Central memory CD8-positive, alpha-beta T cell (primary cell): ENCODE results near the gene CHIA.
"Not testable (repeated sequence)": the region's sequence is repeated elsewhere in the genome, so short reads cannot be mapped to it uniquely, and the experiment has no call there.

ENCODE experiments used
- ATAC-seq: fragments of 150-1000 bp; cut with Tn5 transposase; replicated peaks from 2 replicates; pipeline ENCODE4 v1.10.0; 2022; ENCODE audit warnings: mild to moderate bottlenecking, moderate FRiP score, moderate number of reproducible peaks; ENCODE audit not compliant: poor library complexity, severe bottlenecking; ENCODE audit errors: extremely low read depth
- DNase-seq, 2 donors: peaks; one replicate each; pipeline ENCODE4 v3.0.0; 2021; ENCODE audit warnings: low spot score in 2 of 2
- H3K27ac Mint-ChIP-seq: one replicate; pipeline ENCODE4 v1.8.0; 2022; ENCODE audit warnings: low read depth, mild to moderate bottlenecking, moderate library complexity, mixed read lengths
- H3K27me3 Mint-ChIP-seq: one replicate; pipeline ENCODE4 v1.8.0; 2022; ENCODE audit warnings: mixed read lengths
- H3K36me3 Mint-ChIP-seq: one replicate; pipeline ENCODE4 v1.8.0; 2022; ENCODE audit warnings: mild to moderate bottlenecking, moderate library complexity, mixed read lengths; ENCODE audit not compliant: insufficient read depth
- H3K4me1 Mint-ChIP-seq: one replicate; pipeline ENCODE4 v1.8.0; 2022; ENCODE audit warnings: mixed read lengths
- H3K4me3 Mint-ChIP-seq: one replicate; pipeline ENCODE4 v1.8.0; 2022; ENCODE audit warnings: mild to moderate bottlenecking, moderate library complexity, mixed read lengths
- H3K9me3 Mint-ChIP-seq: one replicate; pipeline ENCODE4 v1.8.0; 2022; ENCODE audit warnings: mixed read lengths

The CHIA gene

DNA sequence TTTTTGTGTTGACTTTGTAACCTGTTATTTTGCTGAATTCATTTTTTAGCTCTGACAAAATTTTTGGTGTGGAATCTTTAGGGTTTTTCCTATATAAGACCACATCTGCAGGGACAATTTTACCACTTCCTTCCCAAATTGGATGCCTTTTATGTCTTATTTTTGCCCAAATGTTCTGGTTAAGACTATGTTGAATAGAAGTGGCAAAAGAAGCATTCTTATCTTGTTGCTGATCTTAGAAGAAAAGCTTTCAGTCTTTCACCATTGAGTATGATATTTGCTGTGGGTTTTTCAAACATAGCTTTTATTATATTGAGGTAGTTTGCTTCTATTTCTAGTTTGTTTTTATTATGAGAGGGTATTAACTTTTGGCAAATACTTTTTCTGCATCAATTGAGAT lies 3.7 kb downstream of the CHIA start:
- ATAC-seq, result no peak
- H3K27ac Mint-ChIP-seq, result no peak overlapping the region
- H3K27me3 Mint-ChIP-seq, result no peaks in the 10 kb centered on the region
- H3K9me3 Mint-ChIP-seq, result peaks cover 8% of the 10 kb centered on the region
- no peak overlapping the region for H3K4me3 Mint-ChIP-seq
- DNase-seq, result no peak
- no peaks in the 10 kb centered on the region for H3K36me3 Mint-ChIP-seq
- peaks cover 6% of the 10 kb centered on the region for H3K4me1 Mint-ChIP-seq

GRCh38 chr1:111302374-111302773 lies 11.7 kb downstream of the CHIA start:
- H3K27ac Mint-ChIP-seq, result no peak overlapping the region
- H3K4me1 Mint-ChIP-seq, result no peaks in the 10 kb centered on the region
- ATAC-seq, result no peak
- no peaks in the 10 kb centered on the region for H3K36me3 Mint-ChIP-seq
- peaks cover 15% of the 10 kb centered on the region for H3K9me3 Mint-ChIP-seq
- no peaks in the 10 kb centered on the region for H3K27me3 Mint-ChIP-seq
- no peak overlapping the region for H3K4me3 Mint-ChIP-seq
- DNase-seq, result no peak

GRCh38 chr1:111309690-111310089 lies 19.0 kb downstream of the CHIA start:
- no peak for ATAC-seq
- Mint-ChIP-seq H3K4me3 (no peak overlapping the region), H3K27me3 (no peaks in the 10 kb centered on the region), H3K27ac (no peak overlapping the region), H3K4me1 (no peaks in the 10 kb centered on the region), H3K36me3 (no peaks in the 10 kb centered on the region), H3K9me3 (no peaks in the 10 kb centered on the region)
- no peak for DNase-seq

- H3K27ac Mint-ChIP-seq, result no peak overlapping the region
- no peaks in the 10 kb centered on the region for H3K9me3 Mint-ChIP-seq
- ATAC-seq (no peak), DNase-seq (no peak)
- H3K4me1 Mint-ChIP-seq, result peaks cover 11% of the 10 kb centered on the region
- no peak overlapping the region for H3K4me3 Mint-ChIP-seq
- no peaks in the 10 kb centered on the region for H3K36me3 Mint-ChIP-seq
- no peaks in the 10 kb centered on the region for H3K27me3 Mint-ChIP-seq
Measured at GRCh38 chr1:111318523-111318922, 27.9 kb downstream of the CHIA start.

- Mint-ChIP-seq H3K36me3 (no peaks in the 10 kb centered on the region), H3K27me3 (no peaks in the 10 kb centered on the region), H3K4me3 (no peak overlapping the region), H3K4me1 (peaks cover 11% of the 10 kb centered on the region), H3K9me3 (no peaks in the 10 kb centered on the region), H3K27ac (no peak overlapping the region)
- ATAC-seq, result no peak
- no peak for DNase-seq
Measured at GRCh38 chr1:111320066-111320879, 29.6 kb downstream of the CHIA start.

DNA sequence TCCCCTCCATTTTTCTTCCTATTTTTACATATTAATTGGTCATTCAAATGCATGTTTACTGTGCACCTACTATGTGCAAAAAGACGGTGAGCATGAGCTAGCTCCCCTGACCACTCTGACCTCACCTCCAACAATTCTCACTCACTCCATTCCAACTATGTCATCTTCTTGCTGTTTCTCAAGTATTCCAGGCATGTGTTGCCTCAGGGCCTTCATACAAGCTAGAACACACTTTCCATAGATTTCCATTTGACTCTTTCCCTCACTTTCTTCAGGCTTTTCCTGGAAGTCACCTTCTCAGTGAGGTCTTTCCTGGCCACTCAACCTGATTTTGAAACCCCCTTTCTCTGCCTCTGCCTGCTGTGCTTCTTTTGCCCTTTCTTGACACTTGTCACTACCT lies 32.6 kb downstream of the CHIA start:
- Mint-ChIP-seq H3K36me3 (no peaks in the 10 kb centered on the region), H3K4me3 (no peak overlapping the region)

DNA sequence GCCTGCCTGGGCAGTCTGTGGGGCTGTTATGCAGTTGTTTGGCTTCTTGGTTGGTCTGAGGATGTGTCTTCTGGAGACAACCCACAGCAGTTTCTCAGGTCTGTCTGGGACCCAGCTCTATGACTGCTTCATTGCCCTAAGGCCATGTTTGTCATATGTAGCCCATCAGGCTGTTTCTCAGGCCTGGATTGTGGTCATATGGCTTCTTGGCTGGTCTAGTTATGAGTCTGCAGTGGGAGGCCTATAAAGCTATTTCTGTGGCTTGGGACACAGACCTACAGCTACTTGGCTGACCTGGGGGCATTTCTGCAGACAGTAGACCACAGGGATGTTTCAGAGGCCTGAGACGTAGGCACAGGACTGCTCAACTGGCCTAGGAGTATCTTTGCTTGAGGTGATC lies 41.5 kb downstream of the CHIA start:
- H3K4me3 Mint-ChIP-seq, result no peak overlapping the region
- no peak for ATAC-seq
- DNase-seq, result no peak
- no peaks in the 10 kb centered on the region for H3K27me3 Mint-ChIP-seq
- H3K9me3 Mint-ChIP-seq, result peaks cover 26% of the 10 kb centered on the region
- H3K27ac Mint-ChIP-seq, result no peak overlapping the region
- H3K36me3 Mint-ChIP-seq, result peaks cover 2% of the 10 kb centered on the region
- H3K4me1 Mint-ChIP-seq, result peaks cover 6% of the 10 kb centered on the region

More for the DNA sequence above, 32.6 kb downstream of the CHIA start:
- no peak overlapping the region for H3K27ac Mint-ChIP-seq
- peaks cover 11% of the 10 kb centered on the region for H3K4me1 Mint-ChIP-seq
- no peak for ATAC-seq
- no peak for DNase-seq
- no peaks in the 10 kb centered on the region for H3K27me3 Mint-ChIP-seq
- peaks cover 5% of the 10 kb centered on the region for H3K9me3 Mint-ChIP-seq

DNA sequence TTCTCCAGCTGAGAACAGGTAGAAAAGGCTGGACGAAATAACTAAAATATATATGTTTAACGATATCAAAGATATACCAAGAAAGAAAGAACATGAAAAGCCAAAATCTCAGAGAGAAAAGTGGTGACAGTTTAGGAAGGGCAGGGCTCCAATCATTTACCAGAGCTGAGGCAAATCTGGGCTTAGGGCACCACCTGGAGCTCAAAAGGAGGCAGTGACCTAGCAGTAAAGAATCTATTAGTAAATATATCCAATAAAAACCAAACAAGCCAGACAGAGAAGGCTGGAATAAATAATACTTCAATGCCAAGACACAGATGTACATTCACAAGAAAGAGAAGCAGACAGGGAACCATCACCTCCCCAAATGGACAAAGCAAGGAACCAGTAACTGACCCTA lies 43.5 kb downstream of the CHIA start:
- H3K4me3 Mint-ChIP-seq, result no peak overlapping the region
- peaks cover 2% of the 10 kb centered on the region for H3K36me3 Mint-ChIP-seq
- no peaks in the 10 kb centered on the region for H3K27me3 Mint-ChIP-seq
- peaks cover 6% of the 10 kb centered on the region for H3K4me1 Mint-ChIP-seq
- H3K9me3 Mint-ChIP-seq, result peaks cover 17% of the 10 kb centered on the region
- DNase-seq, result peak in 1 of 2 donors; percentile 28
- ATAC-seq, result peak; percentile 86
- no peak overlapping the region for H3K27ac Mint-ChIP-seq

DNA sequence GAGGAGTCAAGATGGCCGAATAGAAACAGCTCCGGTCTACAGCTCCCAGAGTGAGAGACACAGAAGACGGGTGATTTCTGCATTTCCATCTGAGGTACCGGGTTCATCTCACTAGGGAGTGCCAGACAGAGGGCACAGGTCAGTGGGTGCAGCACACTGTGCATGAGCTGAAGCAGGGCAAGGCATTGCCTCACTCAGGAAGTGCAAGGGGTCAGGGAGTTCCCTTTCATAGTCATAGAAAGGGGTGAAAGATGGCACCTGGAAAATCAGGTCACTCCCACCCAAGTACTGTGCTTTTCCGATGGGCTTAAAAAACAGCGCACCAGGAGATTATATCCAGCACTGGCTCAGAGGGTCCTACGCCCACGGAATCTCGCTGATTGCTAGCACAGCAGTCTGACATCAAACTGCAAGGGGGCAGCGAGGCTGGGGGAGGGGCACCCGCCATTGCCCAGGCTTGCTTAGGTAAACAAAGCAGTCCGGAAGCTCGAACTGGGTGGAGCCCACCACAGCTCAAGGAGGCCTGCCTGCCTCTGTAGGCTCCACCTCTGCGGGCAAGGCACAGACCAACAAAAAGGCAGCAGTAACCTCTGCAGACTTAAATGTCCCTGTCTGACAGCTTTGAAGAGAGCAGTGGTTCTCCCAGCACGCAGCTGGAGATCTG lies 44.7 kb downstream of the CHIA start:
- peak overlapping the region; percentile 74 for H3K27ac Mint-ChIP-seq
- DNase-seq, result peak in 1 of 2 donors; percentile 18
- H3K4me3 Mint-ChIP-seq, result peak overlapping the region; percentile 31
- peaks cover 15% of the 10 kb centered on the region for H3K9me3 Mint-ChIP-seq
- not testable (repeated sequence) for H3K36me3 Mint-ChIP-seq, H3K27me3 Mint-ChIP-seq, H3K4me1 Mint-ChIP-seq, ATAC-seq

GRCh38 chr1:111338849-111339248 lies 48.2 kb downstream of the CHIA start:
- H3K4me3 Mint-ChIP-seq, H3K36me3 Mint-ChIP-seq, H3K4me1 Mint-ChIP-seq, DNase-seq, H3K27me3 Mint-ChIP-seq, H3K9me3 Mint-ChIP-seq, ATAC-seq, H3K27ac Mint-ChIP-seq: not testable (repeated sequence)

DNA sequence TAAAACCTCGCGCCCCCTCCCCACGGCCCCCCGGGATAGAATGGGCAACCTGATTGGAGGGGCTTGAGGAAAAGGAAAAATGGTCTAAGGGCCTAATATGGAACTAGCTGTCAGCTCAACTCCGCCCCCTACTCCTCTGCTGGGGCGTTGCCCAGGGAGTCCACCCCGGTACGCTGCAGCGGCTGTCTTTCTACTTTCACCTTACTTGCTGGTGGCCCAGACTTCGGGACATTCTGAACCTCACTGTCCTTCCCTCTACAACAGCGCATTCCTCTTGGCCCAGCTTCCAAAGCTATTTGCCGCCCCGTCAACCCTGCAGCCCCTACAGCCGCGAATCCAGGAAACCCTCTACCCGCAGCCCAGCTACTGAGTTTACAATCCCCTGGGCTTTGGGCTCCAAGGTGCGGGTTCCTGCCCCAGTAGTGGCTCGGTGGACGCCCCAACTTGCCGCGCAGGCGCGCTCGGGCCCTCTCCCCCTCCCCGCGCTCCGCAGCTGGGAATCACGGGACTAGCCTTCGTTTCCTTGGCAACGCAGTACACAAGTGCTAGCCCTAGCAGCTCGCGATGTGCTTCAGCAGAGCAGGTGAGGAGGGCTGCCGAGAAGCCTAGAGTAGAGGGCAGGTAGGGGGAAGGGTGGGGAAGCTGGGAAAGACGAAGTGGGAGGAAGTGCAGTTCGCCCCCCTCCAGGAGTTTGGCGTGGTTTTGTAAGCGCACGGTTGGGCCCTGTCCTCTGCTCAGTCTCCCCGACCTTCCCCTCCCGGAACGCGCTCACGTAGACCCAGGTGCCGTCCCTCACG lies 55.6 kb downstream of the CHIA start:
- Mint-ChIP-seq H3K27me3 (no peaks in the 10 kb centered on the region), H3K9me3 (no peaks in the 10 kb centered on the region), H3K4me1 (peaks cover 21% of the 10 kb centered on the region), H3K27ac (peak overlapping the region; percentile 78), H3K36me3 (peaks cover 2% of the 10 kb centered on the region), H3K4me3 (peak overlapping the region; percentile 82)
- peak; percentile 90 for ATAC-seq
- peak; percentile 69 to 81 for DNase-seq

- H3K36me3 Mint-ChIP-seq, result peaks cover 2% of the 10 kb centered on the region
- H3K27ac Mint-ChIP-seq, result peak overlapping the region; percentile 78
- DNase-seq (no peak), ATAC-seq (no peak)
- H3K9me3 Mint-ChIP-seq, result no peaks in the 10 kb centered on the region
- peaks cover 21% of the 10 kb centered on the region for H3K4me1 Mint-ChIP-seq
- no peaks in the 10 kb centered on the region for H3K27me3 Mint-ChIP-seq
- peak overlapping the region; percentile 82 for H3K4me3 Mint-ChIP-seq
Measured at GRCh38 chr1:111347026-111347425, 56.4 kb downstream of the CHIA start.
